Measurements from ENCODE around the gene CTSW. TPM values are rescaled to one million over a fixed set of nuclear protein-coding genes. Genes with fewer than 3 reads are reported as not detected.

CTSW gene
- total RNA-seq, 2 experiments from 2014 or later = 20.6 to 21.6 TPM

DNA sequence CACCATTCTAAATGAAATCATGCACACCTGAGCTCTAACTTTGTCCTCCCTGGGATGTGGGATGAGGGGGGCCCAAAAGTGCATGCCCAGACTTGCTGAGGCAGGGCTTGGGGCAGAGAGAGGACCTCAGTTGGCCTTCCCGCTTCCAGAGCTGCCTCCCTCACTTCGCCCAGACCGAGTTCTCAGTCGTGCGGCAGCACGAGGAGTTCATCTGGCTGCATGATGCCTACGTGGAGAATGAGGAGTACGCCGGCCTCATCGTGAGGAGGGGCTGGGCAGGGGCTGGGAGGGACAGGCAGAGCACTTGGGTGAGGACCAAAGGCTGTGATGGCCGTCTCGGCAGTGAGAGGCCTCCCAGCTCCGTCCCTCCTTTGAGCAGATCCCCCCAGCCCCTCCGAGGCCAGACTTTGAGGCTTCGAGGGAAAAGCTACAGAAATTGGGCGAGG is 29.8 kb upstream of the CTSW start:
- Mint-ChIP-seq H3K9me3 (no peaks in the 10 kb centered on the region), H3K36me3 (ENCODE audit: low read depth) (peaks cover 35% of the 10 kb centered on the region), H3K27ac (no peak overlapping the region), H3K4me3 (no peak overlapping the region), H3K4me1 (ENCODE audit: low read depth) (peaks cover 7% of the 10 kb centered on the region), H3K27me3 (no peaks in the 10 kb centered on the region)
- DNase-seq = peak in 1 of 14 experiments; percentile 28
- ChIA-PET CTCF (no interaction called here), POLR2A (interaction anchor here (1.0 to 2.0 kb wide), 5 partner anchors 8 to 41 kb away, joined by 3 to 9 read pairs (median 3); partner anchors contain the start of genes CFL1, MUS81 and SNX32)
- H3K9me3 ChIP-seq (ENCODE audit: control insufficient read depth in 1 of 2, insufficient read depth in 1 of 2, low read length in 2 of 2) = peaks cover 7 to 23% of the 10 kb centered on the region in 2 experiments
- intact Hi-C loops (cut with DNase I, micrococcal nuclease) = loop anchor here in 1 of 2 experiments (10.0 kb wide), 1 partner anchor 435 kb away; the partner anchor contains the start of gene YIF1A
- no peak for ATAC-seq (ENCODE audit: poor library complexity)
- H3K27me3 ChIP-seq (ENCODE audit: control insufficient read depth in 1 of 2, insufficient read depth in 2 of 2, low read length in 2 of 2) = no peaks in the 10 kb centered on the region
- no peak for TF ChIP-seq CTCF (IDR thresholded peaks at IDR 0.05)
- no peak overlapping the region for H3K27ac ChIP-seq (ENCODE audit: low read depth in 1 of 2, low read length in 2 of 2)
- peaks cover 18% of the 10 kb centered on the region for H3K4me1 ChIP-seq (ENCODE audit: insufficient read depth, low read length)
- peaks cover 40% of the 10 kb centered on the region for H3K36me3 ChIP-seq (ENCODE audit: insufficient read depth, low read length)
- H3K4me3 ChIP-seq (ENCODE audit: low read length) = no peak overlapping the region

GRCh38 chr11:65850217-65851082 is 29.2 kb upstream of the CTSW start:
- Mint-ChIP-seq H3K9me3 (no peaks in the 10 kb centered on the region), H3K4me1 (ENCODE audit: low read depth) (peaks cover 11% of the 10 kb centered on the region), H3K27me3 (no peaks in the 10 kb centered on the region), H3K36me3 (ENCODE audit: low read depth) (peaks cover 41% of the 10 kb centered on the region), H3K27ac (no peak overlapping the region), H3K4me3 (no peak overlapping the region)
- TF ChIP-seq CTCF (IDR thresholded peaks at IDR 0.05) = no peak
- ChIA-PET CTCF (interaction anchor here (1.1 kb wide), 1 partner anchor 37 kb away, joined by 3 read pairs; no protein-coding TSS in a partner anchor), POLR2A (interaction anchor here (1.0 to 2.0 kb wide), 6 partner anchors 8 to 40 kb away, joined by 3 to 9 read pairs (median 4); partner anchors contain the start of genes CFL1, FIBP, MUS81 and SNX32)
- intact Hi-C loops (cut with DNase I, micrococcal nuclease) = loop anchor here in 1 of 2 experiments (10.0 kb wide), 1 partner anchor 434 kb away; the partner anchor contains the start of gene YIF1A
- Histone ChIP-seq H3K27ac (ENCODE audit: low read depth in 1 of 2, low read length in 2 of 2) (no peak overlapping the region), H3K36me3 (ENCODE audit: insufficient read depth, low read length) (peaks cover 47% of the 10 kb centered on the region), H3K27me3 (ENCODE audit: control insufficient read depth in 1 of 2, insufficient read depth in 2 of 2, low read length in 2 of 2) (no peaks in the 10 kb centered on the region), H3K4me3 (ENCODE audit: low read length) (no peak overlapping the region), H3K9me3 (ENCODE audit: control insufficient read depth in 1 of 2, insufficient read depth in 1 of 2, low read length in 2 of 2) (peaks cover 7 to 23% of the 10 kb centered on the region in 2 experiments), H3K4me1 (ENCODE audit: insufficient read depth, low read length) (peaks cover 25% of the 10 kb centered on the region)
- DNase-seq = peak in 1 of 14 experiments; percentile 26
- ATAC-seq (ENCODE audit: poor library complexity) = no peak

- TF ChIP-seq CTCF (IDR thresholded peaks at IDR 0.05) = no peak
- ATAC-seq (ENCODE audit: poor library complexity) = no peak
- H3K9me3 ChIP-seq (ENCODE audit: control insufficient read depth in 1 of 2, insufficient read depth in 1 of 2, low read length in 2 of 2) = peaks cover 7 to 23% of the 10 kb centered on the region in 2 experiments
- no peak overlapping the region for H3K27ac ChIP-seq (ENCODE audit: low read depth in 1 of 2, low read length in 2 of 2)
- Mint-ChIP-seq H3K9me3 (no peaks in the 10 kb centered on the region), H3K4me3 (no peak overlapping the region), H3K4me1 (ENCODE audit: low read depth) (peaks cover 18% of the 10 kb centered on the region), H3K27ac (no peak overlapping the region), H3K36me3 (ENCODE audit: low read depth) (peaks cover 48% of the 10 kb centered on the region), H3K27me3 (no peaks in the 10 kb centered on the region)
- H3K4me1 ChIP-seq (ENCODE audit: insufficient read depth, low read length) = peaks cover 32% of the 10 kb centered on the region
- peak in 1 of 14 experiments; percentile 49 for DNase-seq
- intact Hi-C loops (cut with DNase I, micrococcal nuclease) = loop anchor here in 1 of 2 experiments (10.0 kb wide), 1 partner anchor 434 kb away; the partner anchor contains the start of gene YIF1A
- no peaks in the 10 kb centered on the region for H3K27me3 ChIP-seq (ENCODE audit: control insufficient read depth in 1 of 2, insufficient read depth in 2 of 2, low read length in 2 of 2)
- ChIA-PET POLR2A (interaction anchor here (1.7 to 2.8 kb wide), 4 partner anchors 9 to 37 kb away, joined by 4 to 9 read pairs (median 9); partner anchors contain the start of genes FIBP, MUS81 and SNX32), CTCF (interaction anchor here (1.1 kb wide), 1 partner anchor 37 kb away, joined by 3 read pairs; no protein-coding TSS in a partner anchor)
- H3K36me3 ChIP-seq (ENCODE audit: insufficient read depth, low read length) = peaks cover 53% of the 10 kb centered on the region
- H3K4me3 ChIP-seq (ENCODE audit: low read length) = no peak overlapping the region
These were observed 28.5 kb upstream of the CTSW start for GRCh38 chr11:65851083-65851579.

All from CD4-positive, alpha-beta T cell (primary cell).